A673 (cell line): ENCODE measurements around the gene MED27. TPM values are rescaled to one million over a fixed set of nuclear protein-coding genes. Genes with fewer than 3 reads are reported as not detected.

Experiments
- BruUV-seq: library from RNA; stranded (reverse); fragments of 400-500 nt; replicated peaks from 2 replicates; lab custom pipeline; 2021; lab: Mats Ljungman, UMichigan
- CTCF ChIA-PET: fragments of 300-600 bp; sonication (Branson Sonifier 250); formaldehyde crosslinking; loops from one replicate; lab custom pipeline; 2022; ENCODE audit warnings: antibody characterized with exemption; lab: Charles Lee
- POLR2A ChIA-PET: fragments of 300-600 bp; sonication (Branson Sonifier 250); formaldehyde crosslinking; loops from one replicate; lab custom pipeline; 2022; ENCODE audit warnings: antibody characterized with exemption; ENCODE audit not compliant: low non-redundant PET; lab: Charles Lee
- DNase-seq: peaks from one replicate; pipeline ENCODE4 v3.0.0-alpha.2; 2015; ENCODE audit warnings: low spot score
- H3K27ac ChIP-seq: fragments of 200-600 bp; sonication (generic); 2 replicates; pipeline ENCODE4 v1.5.1; 2016; ENCODE audit warnings: mixed run types, low read depth, mild to moderate bottlenecking, mixed read lengths, antibody characterized with exemption, low read length; ENCODE audit not compliant: poor library complexity, severe bottlenecking
- H3K27me3 ChIP-seq: fragments of 200-600 bp; sonication (generic); replicated peaks from 2 replicates; pipeline ENCODE4 v1.6.1; 2017; ENCODE audit warnings: mixed run types, low read depth, mild to moderate bottlenecking, mixed read lengths, antibody characterized with exemption, low read length; ENCODE audit not compliant: insufficient read depth, poor library complexity
- H3K36me3 ChIP-seq: fragments of 200-600 bp; sonication (generic); 2 replicates; pipeline ENCODE4 v1.6.1; 2016; ENCODE audit warnings: mixed run types, mild to moderate bottlenecking, mixed read lengths, antibody characterized with exemption, low read length; ENCODE audit not compliant: insufficient read depth, poor library complexity, severe bottlenecking
- H3K4me1 ChIP-seq: fragments of 200-600 bp; sonication (generic); 2 replicates; pipeline ENCODE4 v1.6.1; 2017; ENCODE audit warnings: mixed run types, mild to moderate bottlenecking, mixed read lengths, antibody characterized with exemption, low read length; ENCODE audit not compliant: insufficient read depth, poor library complexity, severe bottlenecking
- H3K4me3 ChIP-seq: fragments of 200-600 bp; sonication (generic); 2 replicates; pipeline ENCODE4 v1.5.1; 2016; ENCODE audit warnings: low read depth, mixed run types, mild to moderate bottlenecking, mixed read lengths, low read length; ENCODE audit not compliant: poor library complexity, severe bottlenecking
- H3K9me3 ChIP-seq: fragments of 200-600 bp; sonication (generic); 2 replicates; pipeline ENCODE4 v1.6.1; 2016; ENCODE audit warnings: mixed run types, low read depth, mild to moderate bottlenecking, mixed read lengths, antibody characterized with exemption, low read length; ENCODE audit not compliant: poor library complexity, severe bottlenecking
- EZH2 ChIP-seq: fragments of 200-600 bp; sonication (generic); IDR thresholded peaks from 2 replicates; pipeline ENCODE4 v1.6.1; 2017; ENCODE audit warnings: borderline replicate concordance, low read depth, mild to moderate bottlenecking, mixed read lengths, antibody characterized with exemption, low read length; ENCODE audit not compliant: poor library complexity, severe bottlenecking
- intact Hi-C: fragments of 100-400 bp; cut with micrococcal nuclease; formaldehyde crosslinking; loops from one replicate; pipeline ENCODE4 v1.10.0; 2022; ENCODE audit not compliant: unreplicated experiment
- total RNA-seq: library from RNA; stranded (reverse); gene quantifications from 2 replicates; pipeline ENCODE4 v1.2.3, GENCODE V29; 2021
- TF ChIP-seq, protein P1 (sequence below): fragments of 300-800, 200-600 bp; sonication (generic); conservative IDR thresholded peaks from 2 replicates; pipeline ENCODE4 v1.5.1; 2017; ENCODE audit warnings: low read depth, mild to moderate bottlenecking, antibody characterized with exemption, low read length, moderate library complexity, mixed read lengths

MED27 gene
- total RNA-seq, 1 experiment from 2014 or later, result 45.4 TPM

- CTCF ChIA-PET, result no interaction called here
- no peak overlapping the region for H3K4me3 ChIP-seq
- BruUV-seq, result no TSS peak
- H3K9me3 ChIP-seq, result no peaks in the 10 kb centered on the region
- POLR2A ChIA-PET, result no interaction called here
- H3K36me3 ChIP-seq, result no peaks in the 10 kb centered on the region
- TF ChIP-seq, protein P1, sequence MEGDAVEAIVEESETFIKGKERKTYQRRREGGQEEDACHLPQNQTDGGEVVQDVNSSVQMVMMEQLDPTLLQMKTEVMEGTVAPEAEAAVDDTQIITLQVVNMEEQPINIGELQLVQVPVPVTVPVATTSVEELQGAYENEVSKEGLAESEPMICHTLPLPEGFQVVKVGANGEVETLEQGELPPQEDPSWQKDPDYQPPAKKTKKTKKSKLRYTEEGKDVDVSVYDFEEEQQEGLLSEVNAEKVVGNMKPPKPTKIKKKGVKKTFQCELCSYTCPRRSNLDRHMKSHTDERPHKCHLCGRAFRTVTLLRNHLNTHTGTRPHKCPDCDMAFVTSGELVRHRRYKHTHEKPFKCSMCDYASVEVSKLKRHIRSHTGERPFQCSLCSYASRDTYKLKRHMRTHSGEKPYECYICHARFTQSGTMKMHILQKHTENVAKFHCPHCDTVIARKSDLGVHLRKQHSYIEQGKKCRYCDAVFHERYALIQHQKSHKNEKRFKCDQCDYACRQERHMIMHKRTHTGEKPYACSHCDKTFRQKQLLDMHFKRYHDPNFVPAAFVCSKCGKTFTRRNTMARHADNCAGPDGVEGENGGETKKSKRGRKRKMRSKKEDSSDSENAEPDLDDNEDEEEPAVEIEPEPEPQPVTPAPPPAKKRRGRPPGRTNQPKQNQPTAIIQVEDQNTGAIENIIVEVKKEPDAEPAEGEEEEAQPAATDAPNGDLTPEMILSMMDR, result no peak
- no peak for TF ChIP-seq EZH2
- no peaks in the 10 kb centered on the region for H3K4me1 ChIP-seq
- H3K27ac ChIP-seq, result no peak overlapping the region
- no peak for DNase-seq
- H3K27me3 ChIP-seq, result no peaks in the 10 kb centered on the region
- intact Hi-C loops, result no loop called here
Measured at GRCh38 chr9:131994364-131995125, 85.1 kb downstream of the MED27 start.

DNA sequence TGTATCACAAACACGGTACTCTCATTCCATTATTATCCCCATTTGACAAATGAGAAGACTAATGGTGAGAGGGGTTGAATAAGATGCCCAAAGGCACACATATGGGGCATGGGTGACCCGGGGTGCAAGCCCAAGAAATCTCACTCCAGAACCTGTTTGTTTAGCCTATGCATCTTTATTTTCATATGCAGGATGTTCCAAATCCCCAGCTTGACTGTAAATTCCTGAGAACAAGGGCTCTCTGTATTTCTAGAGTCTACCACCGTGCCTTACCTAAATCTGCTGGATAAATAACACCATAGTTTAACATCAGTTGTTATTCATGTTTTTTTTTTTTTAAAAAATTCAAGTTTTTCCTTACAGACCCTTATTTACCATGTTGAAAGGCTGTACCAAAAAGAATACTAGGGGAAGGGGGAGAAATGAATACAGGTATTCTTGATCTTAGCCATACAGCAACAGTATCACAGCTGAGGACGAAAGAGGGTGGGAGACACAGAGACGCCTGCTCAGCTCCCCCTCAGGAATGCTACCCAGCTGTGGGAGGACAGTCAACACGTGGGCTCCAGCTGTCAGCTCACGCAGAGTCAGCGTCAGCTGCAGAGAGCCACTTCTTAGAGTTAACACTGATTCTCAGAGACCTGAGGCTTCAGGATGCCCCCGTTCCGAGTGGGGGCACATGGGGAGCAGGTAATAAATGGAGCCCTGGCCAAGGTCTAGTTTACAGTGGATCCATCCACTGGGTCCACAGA, 86.6 kb downstream of the MED27 start:
- no peaks in the 10 kb centered on the region for H3K4me1 ChIP-seq
- H3K27ac ChIP-seq, result no peak overlapping the region
- no TSS peak for BruUV-seq
- POLR2A ChIA-PET, result no interaction called here
- TF ChIP-seq EZH2, result no peak
- TF ChIP-seq, protein P1, result no peak
- no peaks in the 10 kb centered on the region for H3K27me3 ChIP-seq
- DNase-seq, result no peak
- no peak overlapping the region for H3K4me3 ChIP-seq
- intact Hi-C loops, result no loop called here
- no peaks in the 10 kb centered on the region for H3K36me3 ChIP-seq
- H3K9me3 ChIP-seq, result no peaks in the 10 kb centered on the region
- CTCF ChIA-PET, result no interaction called here

DNA sequence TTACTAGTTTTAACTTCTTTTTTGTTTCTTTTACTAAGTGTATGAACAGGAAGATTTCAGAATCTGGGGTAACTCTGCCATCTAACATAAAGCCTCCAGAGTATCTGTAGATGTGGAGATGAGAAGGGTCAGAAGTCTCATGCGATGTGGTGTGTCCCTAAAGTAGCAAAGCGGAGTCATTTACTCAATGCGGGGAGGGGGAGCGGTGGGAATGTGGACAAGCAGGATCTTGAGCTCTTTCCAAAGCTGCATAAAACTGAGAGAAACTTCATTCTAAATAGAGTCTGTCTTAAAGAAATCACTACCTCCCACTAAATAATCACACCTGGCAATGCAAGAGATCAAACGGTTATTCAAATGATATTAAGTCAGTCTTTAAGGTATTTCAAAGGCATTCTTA, 92.4 kb downstream of the MED27 start:
- H3K9me3 ChIP-seq, result no peaks in the 10 kb centered on the region
- DNase-seq, result no peak
- no peak overlapping the region for H3K27ac ChIP-seq
- TF ChIP-seq, protein P1, result no peak
- no peak for TF ChIP-seq EZH2
- no TSS peak for BruUV-seq
- H3K36me3 ChIP-seq, result no peaks in the 10 kb centered on the region
- CTCF ChIA-PET, result no interaction called here
- H3K4me1 ChIP-seq, result no peaks in the 10 kb centered on the region
- H3K4me3 ChIP-seq, result no peak overlapping the region
- no peaks in the 10 kb centered on the region for H3K27me3 ChIP-seq
- POLR2A ChIA-PET, result no interaction called here
- intact Hi-C loops, result no loop called here
